H1 (cell line): ENCODE measurements around the gene TET2. TPM values are rescaled to one million over a fixed set of nuclear protein-coding genes. Genes with fewer than 3 reads are reported as not detected.

ENCODE experiments used
- CTCF ChIA-PET: fragments of 300-600 bp; sonication (Branson Sonifier 250); formaldehyde crosslinking; loops from one replicate; lab custom pipeline; 2021; ENCODE audit not compliant: partially characterized antibody; lab: Charles Lee
- POLR2A ChIA-PET: fragments of 300-600 bp; sonication (Branson Sonifier 250); formaldehyde crosslinking; loops from one replicate; lab custom pipeline; 2021; ENCODE audit warnings: inconsistent platforms; ENCODE audit not compliant: partially characterized antibody; lab: Charles Lee
- DNase-seq, 2 experiments: peaks; one replicate each; pipeline versions ENCODE4 v3.0.0 to v3.0.0-alpha.2; 2010 to 2022; ENCODE audit warnings: low spot score in 2 of 2, low read depth in 1 of 2, mixed read lengths in 1 of 2
- FAIRE-seq: peaks from 2 replicates; lab custom pipeline; 2011; peaks lifted over from hg19 to GRCh38; lab: Jason Lieb, UNC
- H2AFZ ChIP-seq: 2 replicates; pipeline ENCODE4 v1.8.1; 2012; ENCODE audit warnings: low read length, inconsistent platforms
- H2AK5ac ChIP-seq: 2 replicates; pipeline ENCODE4 v1.6.1; 2013; ENCODE audit warnings: low read depth, low read length
- H2BK120ac ChIP-seq: replicated peaks from 2 replicates; pipeline ENCODE3; 2013; ENCODE audit warnings: low read depth, low read length, inconsistent platforms
- H2BK12ac ChIP-seq: 2 replicates; pipeline ENCODE4 v1.6.1; 2013; ENCODE audit warnings: low read depth, low read length
- H2BK15ac ChIP-seq: 2 replicates; pipeline ENCODE4 v1.6.1; 2013; ENCODE audit warnings: low read length
- H2BK20ac ChIP-seq: 2 replicates; pipeline ENCODE4 v1.6.1; 2013; ENCODE audit warnings: low read length
- H2BK5ac ChIP-seq: 2 replicates; pipeline ENCODE4 v1.6.1; 2013; ENCODE audit warnings: low read depth, low read length
- H3K14ac ChIP-seq: 2 replicates; pipeline ENCODE4 v1.6.1; 2013; ENCODE audit warnings: inconsistent platforms; ENCODE audit not compliant: insufficient read length
- H3K18ac ChIP-seq: 2 replicates; pipeline ENCODE4 v1.6.1; 2013; ENCODE audit warnings: low read length; ENCODE audit errors: extremely low read depth
- H3K23ac ChIP-seq: 2 replicates; pipeline ENCODE4 v1.6.1; 2013; ENCODE audit warnings: inconsistent platforms; ENCODE audit not compliant: insufficient read length
- H3K23me2 ChIP-seq: 2 replicates; pipeline ENCODE4 v1.6.1; 2013; ENCODE audit warnings: low read depth, low read length
- H3K27ac ChIP-seq: 2 replicates; pipeline ENCODE4 v1.6.1; 2011; ENCODE audit warnings: low read depth, low read length, inconsistent platforms
- H3K27me3 ChIP-seq, 4 experiments: replicated peaks in 1 of 4; 1 replicate in 1 of 4; 2 replicates in 3 of 4; pipeline versions ENCODE4 v1.6.1 to v1.8.1; 2011 to 2013; ENCODE audit warnings: low read length in 3 of 4, mild to moderate bottlenecking in 3 of 4, inconsistent platforms in 2 of 4, mixed read lengths in 2 of 4, moderate library complexity in 1 of 4; ENCODE audit not compliant: control insufficient read depth in 3 of 4, insufficient read depth in 3 of 4; ENCODE audit errors: extremely low read depth in 1 of 4
- H3K36me3 ChIP-seq, 4 experiments: 2 replicates each; pipeline versions ENCODE4 v1.6.1 to v1.8.1; 2011 to 2013; ENCODE audit warnings: mild to moderate bottlenecking in 4 of 4, low read length in 3 of 4, moderate library complexity in 2 of 4, control low read depth in 1 of 4, inconsistent platforms in 1 of 4; ENCODE audit not compliant: insufficient read depth in 4 of 4, control insufficient read depth in 2 of 4
- H3K4ac ChIP-seq: replicated peaks from 2 replicates; pipeline ENCODE3; 2013; ENCODE audit warnings: low read length, low read depth, mixed read lengths, inconsistent platforms; ENCODE audit not compliant: insufficient read length
- H3K4me1 ChIP-seq, 4 experiments: replicated peaks in 1 of 4; 1 replicate in 1 of 4; 2 replicates in 3 of 4; pipeline versions ENCODE4 v1.6.1 to v1.8.1; 2011 to 2013; ENCODE audit warnings: low read length in 3 of 4, inconsistent platforms in 2 of 4, mixed read lengths in 1 of 4; ENCODE audit not compliant: insufficient read depth in 4 of 4, control insufficient read depth in 3 of 4
- H3K4me2 ChIP-seq, 2 experiments: 2 replicates each; pipeline versions ENCODE4 v1.6.1 to v1.8.1; 2011 to 2013; ENCODE audit warnings: low read depth in 2 of 2, low read length in 2 of 2, control low read depth in 1 of 2, inconsistent platforms in 1 of 2, mild to moderate bottlenecking in 1 of 2; ENCODE audit not compliant: insufficient read depth in 1 of 2
- H3K4me3 ChIP-seq, 4 experiments: fragments of 200-600, 300-600 bp in 1 of 4; sonication (generic), shearing (Covaris generic), sonication (Bioruptor Twin) in 1 of 4; 2 replicates each; pipeline versions ENCODE4 v1.5.1 to v1.8.1; 2011 to 2016; ENCODE audit warnings: low read length in 4 of 4, low read depth in 3 of 4, control low read depth in 2 of 4, inconsistent platforms in 2 of 4, mild to moderate bottlenecking in 2 of 4, mixed read lengths in 1 of 4, moderate library complexity in 1 of 4; ENCODE audit not compliant: insufficient read depth in 2 of 4; ENCODE audit errors: extremely low read depth in 1 of 4
- H3K56ac ChIP-seq: replicated peaks from 2 replicates; pipeline ENCODE3; 2013; ENCODE audit warnings: low read depth, mild to moderate bottlenecking, mixed read lengths, low read length, inconsistent platforms; ENCODE audit not compliant: insufficient read length
- H3K79me1 ChIP-seq: 2 replicates; pipeline ENCODE4 v1.6.1; 2013; ENCODE audit warnings: low read depth, low read length, control low read depth
- H3K79me2 ChIP-seq, 2 experiments: 2 replicates each; pipeline versions ENCODE4 v1.6.1 to v1.8.1; 2012 to 2013; ENCODE audit warnings: low read length in 2 of 2, mild to moderate bottlenecking in 2 of 2, inconsistent platforms in 1 of 2; ENCODE audit not compliant: insufficient read depth in 2 of 2, control insufficient read depth in 1 of 2
- H3K9ac ChIP-seq, 4 experiments: replicated peaks in 1 of 4; 1 replicate in 1 of 4; 2 replicates in 3 of 4; pipeline versions ENCODE4 v1.6.1 to v1.8.1; 2011 to 2013; ENCODE audit warnings: low read depth in 3 of 4, low read length in 3 of 4, control low read depth in 2 of 4, mild to moderate bottlenecking in 2 of 4, moderate library complexity in 2 of 4, inconsistent platforms in 1 of 4; ENCODE audit errors: extremely low read depth in 1 of 4
- H3K9me3 ChIP-seq, 2 experiments: 2 replicates each; pipeline versions ENCODE4 v1.6.1 to v1.8.1; 2012 to 2013; ENCODE audit warnings: mild to moderate bottlenecking in 2 of 2, moderate library complexity in 2 of 2, control low read depth in 1 of 2, inconsistent platforms in 1 of 2, low read depth in 1 of 2, low read length in 1 of 2, mixed read lengths in 1 of 2; ENCODE audit not compliant: insufficient read depth in 2 of 2
- H4K20me1 ChIP-seq, 2 experiments: replicated peaks in 1 of 2; 2 replicates each; pipeline versions ENCODE3 to v1.8.1; 2011 to 2013; ENCODE audit warnings: inconsistent platforms in 2 of 2, low read length in 2 of 2, mild to moderate bottlenecking in 1 of 2; ENCODE audit not compliant: insufficient read depth in 2 of 2, control insufficient read depth in 1 of 2
- H4K5ac ChIP-seq: 2 replicates; pipeline ENCODE4 v1.6.1; 2013; ENCODE audit warnings: low read length, low read depth, mixed read lengths, inconsistent platforms; ENCODE audit not compliant: insufficient read length
- H4K8ac ChIP-seq: 2 replicates; pipeline ENCODE4 v1.8.0; 2013; ENCODE audit warnings: mild to moderate bottlenecking, moderate library complexity, low read length, inconsistent platforms; ENCODE audit not compliant: insufficient read depth; ENCODE audit errors: extremely low read depth
- H4K91ac ChIP-seq: replicated peaks from 2 replicates; pipeline ENCODE3; 2013; ENCODE audit warnings: low read length, mixed read lengths, inconsistent platforms; ENCODE audit not compliant: insufficient read length
- CTCF ChIP-seq, 3 experiments: IDR thresholded peaks; 1 replicate in 2 of 3; 2 replicates in 1 of 3; pipeline versions ENCODE4 v1.5.1 to v1.6.1; 2011; ENCODE audit warnings: low read length in 3 of 3, mild to moderate bottlenecking in 3 of 3, inconsistent platforms in 2 of 3, low read depth in 1 of 3, moderate library complexity in 1 of 3; ENCODE audit not compliant: insufficient read depth in 1 of 3; ENCODE audit errors: control extremely low read depth in 1 of 3
- JUND ChIP-seq: IDR thresholded peaks from 2 replicates; pipeline ENCODE4 v1.6.1; 2011; ENCODE audit warnings: mild to moderate bottlenecking, improper control_type of control experiment, low read length
- NANOG ChIP-seq: IDR thresholded peaks from 2 replicates; pipeline ENCODE4 v1.6.1; 2011; ENCODE audit warnings: low read length, low read depth, mild to moderate bottlenecking, inconsistent platforms; ENCODE audit not compliant: insufficient read depth, poor library complexity, severe bottlenecking
- PHF8 ChIP-seq: fragments of 200-600 bp; sonication (generic); conservative IDR thresholded peaks from 2 replicates; pipeline ENCODE4 v1.7.1; 2012; ENCODE audit warnings: low read depth, mild to moderate bottlenecking, inconsistent platforms, low read length, moderate library complexity
- RBBP5 ChIP-seq: IDR thresholded peaks from 2 replicates; pipeline ENCODE4 v1.7.1; 2012; ENCODE audit warnings: low read depth, mild to moderate bottlenecking, inconsistent platforms, low read length, moderate library complexity, borderline replicate concordance
- RFX5 ChIP-seq: IDR thresholded peaks from 2 replicates; pipeline ENCODE4 v1.6.1; 2011; ENCODE audit warnings: low read depth, low read length, improper control_type of control experiment, borderline replicate concordance
- SP1 ChIP-seq: IDR thresholded peaks from 2 replicates; pipeline ENCODE4 v1.6.1; 2011; ENCODE audit warnings: low read depth, low read length
- USF2 ChIP-seq: IDR thresholded peaks from 2 replicates; pipeline ENCODE4 v1.6.1; 2011; ENCODE audit warnings: low read length, improper control_type of control experiment
- WGBS, 2 experiments: shearing (Covaris generic) in 1 of 2; methylation state at CpG; one replicate each; pipeline versions ENCODE4 v1.1.6 to v1.1.7; 2013 to 2015; ENCODE audit warnings: low lambda C conversion rate in 2 of 2, mixed read lengths in 2 of 2, inconsistent platforms in 1 of 2, low coverage in 1 of 2, missing lambda C conversion rate in 1 of 2; ENCODE audit not compliant: insufficient replicate concordance in 2 of 2, insufficient coverage in 1 of 2, insufficient read length in 1 of 2; ENCODE audit errors: extremely low coverage in 1 of 2, missing lambda C conversion rate in 1 of 2; 5-methylcytosine and 5-hydroxymethylcytosine counted together
- polyA plus RNA-seq, 7 experiments: library from polyadenylated mRNA; depleted of rRNA in 3 of 7; stranded (reverse) in 5 of 7; unstranded in 2 of 7; fragments of >200 nt in 5 of 7; fragments of 200-250 nt in 2 of 7; gene quantifications; 1 replicate in 5 of 7; 2 replicates in 1 of 7; 4 replicates in 1 of 7; pipeline versions ENCODE4 v1.2.1 to v1.2.3, GENCODE V29; 2011 to 2013; ENCODE audit warnings: missing spikeins in 2 of 7, mixed read lengths in 2 of 7
- total RNA-seq: library from RNA; stranded (reverse); fragmentation: NEBNext Ultra II Directional; extraction: Animal tissue kit (Norgen Biotek cat#: 25700); gene quantifications from 2 replicates; pipeline ENCODE4 v1.2.1, GENCODE V29; 2021
- TF ChIP-seq, protein P1 (sequence below): IDR thresholded peaks from 2 replicates; pipeline ENCODE4 v1.6.1; 2012; ENCODE audit warnings: low read length, inconsistent platforms

The TET2 gene
- total and polyA plus RNA-seq, 2 of the 8 experiments (the other 6 are each of a cell fraction or from before 2014, with no cell fraction given) = 1.0 to 2.6 TPM

DNA sequence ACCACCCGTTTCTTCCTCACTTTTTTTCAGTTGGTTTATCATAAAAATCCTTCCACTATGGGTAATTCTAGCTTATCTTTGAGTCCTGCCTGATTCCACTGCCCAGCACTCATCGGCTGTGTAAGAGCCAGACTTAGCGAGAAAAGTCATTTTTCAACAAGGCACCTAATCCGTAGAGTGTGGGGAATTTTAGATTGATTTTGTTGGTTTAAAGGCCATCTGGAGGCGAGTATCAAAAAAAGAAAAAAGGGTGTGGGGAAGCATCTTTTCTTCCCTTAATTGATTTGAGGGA is 134.4 kb downstream of the TET2 start:
- CTCF ChIA-PET = interaction anchor here (1.2 kb wide), 1 partner anchor 386 kb away, joined by 3 read pairs; no protein-coding TSS in a partner anchor
- no peak overlapping the region for H3K27ac ChIP-seq
- FAIRE-seq = no peak
- TF ChIP-seq CTCF (IDR thresholded peaks at IDR 0.05; ENCODE audit: control extremely low read depth in 1 of 3, insufficient read depth in 1 of 3, low read depth in 1 of 3, low read length in 3 of 3) = no peak
- TF ChIP-seq JUND = no peak
- TF ChIP-seq SP1 = no peak
- TF ChIP-seq, protein P1, sequence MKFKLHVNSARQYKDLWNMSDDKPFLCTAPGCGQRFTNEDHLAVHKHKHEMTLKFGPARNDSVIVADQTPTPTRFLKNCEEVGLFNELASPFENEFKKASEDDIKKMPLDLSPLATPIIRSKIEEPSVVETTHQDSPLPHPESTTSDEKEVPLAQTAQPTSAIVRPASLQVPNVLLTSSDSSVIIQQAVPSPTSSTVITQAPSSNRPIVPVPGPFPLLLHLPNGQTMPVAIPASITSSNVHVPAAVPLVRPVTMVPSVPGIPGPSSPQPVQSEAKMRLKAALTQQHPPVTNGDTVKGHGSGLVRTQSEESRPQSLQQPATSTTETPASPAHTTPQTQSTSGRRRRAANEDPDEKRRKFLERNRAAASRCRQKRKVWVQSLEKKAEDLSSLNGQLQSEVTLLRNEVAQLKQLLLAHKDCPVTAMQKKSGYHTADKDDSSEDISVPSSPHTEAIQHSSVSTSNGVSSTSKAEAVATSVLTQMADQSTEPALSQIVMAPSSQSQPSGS = no peak
- TF ChIP-seq RBBP5 = no peak
- TF ChIP-seq PHF8 = no peak
- TF ChIP-seq NANOG = no peak
- no peak for TF ChIP-seq RFX5
- TF ChIP-seq USF2 = no peak

More for the DNA sequence above, 134.4 kb downstream of the TET2 start:
- Histone ChIP-seq H3K18ac (no peak overlapping the region), H3K23me2 (no peaks in the 10 kb centered on the region), H3K4me1 (no peaks in the 10 kb centered on the region; a peak in 1 of 7 replicates), H3K27me3 (no peaks in the 10 kb centered on the region), H2BK12ac (no peak overlapping the region), H3K36me3 (no peaks in the 10 kb centered on the region), H3K23ac (no peak overlapping the region), H3K56ac (no peak overlapping the region), H3K79me1 (no peaks in the 10 kb centered on the region), H2BK20ac (no peak overlapping the region), H3K4ac (no peak overlapping the region), H4K20me1 (no peaks in the 10 kb centered on the region), H3K9ac (no peak overlapping the region), H2AFZ (no peak overlapping the region), H3K79me2 (no peaks in the 10 kb centered on the region), H4K5ac (no peak overlapping the region), H4K8ac (no peak overlapping the region), H3K4me3 (no peak overlapping the region), H2BK120ac (no peak overlapping the region), H3K9me3 (no peaks in the 10 kb centered on the region), H4K91ac (no peak overlapping the region), H3K14ac (no peak overlapping the region), H2BK15ac (no peak overlapping the region), H2BK5ac (no peak overlapping the region), H2AK5ac (no peak overlapping the region; the same call in 1 of the 2 replicates), H3K4me2 (no peak overlapping the region)
- POLR2A ChIA-PET = no interaction called here
- DNase-seq = no peak
- WGBS, 2 experiments = 89% methylated on average over 5 of the region's 5 CpGs; no CpG with 5 or more reads in 1 of the 2 experiments
